H1 (cell line): ENCODE results near the gene CCDC24. TPM values are rescaled to one million over a fixed set of nuclear protein-coding genes. Genes with fewer than 3 reads are reported as not detected.

Source experiments
- CTCF ChIA-PET: fragments of 300-600 bp; sonication (Branson Sonifier 250); formaldehyde crosslinking; loops from one replicate; lab custom pipeline; 2021; ENCODE audit not compliant: partially characterized antibody; lab: Charles Lee
- POLR2A ChIA-PET: fragments of 300-600 bp; sonication (Branson Sonifier 250); formaldehyde crosslinking; loops from one replicate; lab custom pipeline; 2021; ENCODE audit warnings: inconsistent platforms; ENCODE audit not compliant: partially characterized antibody; lab: Charles Lee
- DNase-seq, 2 experiments: peaks; one replicate each; pipeline versions ENCODE4 v3.0.0 to v3.0.0-alpha.2; 2010 to 2022; ENCODE audit warnings: low spot score in 2 of 2, low read depth in 1 of 2, mixed read lengths in 1 of 2
- FAIRE-seq: peaks from 2 replicates; lab custom pipeline; 2011; peaks lifted over from hg19 to GRCh38; lab: Jason Lieb, UNC
- H2AFZ ChIP-seq: 2 replicates; pipeline ENCODE4 v1.8.1; 2012; ENCODE audit warnings: low read length, inconsistent platforms
- H2AK5ac ChIP-seq: 2 replicates; pipeline ENCODE4 v1.6.1; 2013; ENCODE audit warnings: low read depth, low read length
- H2BK120ac ChIP-seq: replicated peaks from 2 replicates; pipeline ENCODE3; 2013; ENCODE audit warnings: low read depth, low read length, inconsistent platforms
- H2BK12ac ChIP-seq: 2 replicates; pipeline ENCODE4 v1.6.1; 2013; ENCODE audit warnings: low read depth, low read length
- H2BK15ac ChIP-seq: 2 replicates; pipeline ENCODE4 v1.6.1; 2013; ENCODE audit warnings: low read length
- H2BK20ac ChIP-seq: 2 replicates; pipeline ENCODE4 v1.6.1; 2013; ENCODE audit warnings: low read length
- H2BK5ac ChIP-seq: 2 replicates; pipeline ENCODE4 v1.6.1; 2013; ENCODE audit warnings: low read depth, low read length
- H3K14ac ChIP-seq: 2 replicates; pipeline ENCODE4 v1.6.1; 2013; ENCODE audit warnings: inconsistent platforms; ENCODE audit not compliant: insufficient read length
- H3K18ac ChIP-seq: 2 replicates; pipeline ENCODE4 v1.6.1; 2013; ENCODE audit warnings: low read length; ENCODE audit errors: extremely low read depth
- H3K23ac ChIP-seq: 2 replicates; pipeline ENCODE4 v1.6.1; 2013; ENCODE audit warnings: inconsistent platforms; ENCODE audit not compliant: insufficient read length
- H3K23me2 ChIP-seq: 2 replicates; pipeline ENCODE4 v1.6.1; 2013; ENCODE audit warnings: low read depth, low read length
- H3K27ac ChIP-seq: 2 replicates; pipeline ENCODE4 v1.6.1; 2011; ENCODE audit warnings: low read depth, low read length, inconsistent platforms
- H3K27me3 ChIP-seq, 4 experiments: replicated peaks in 1 of 4; 1 replicate in 1 of 4; 2 replicates in 3 of 4; pipeline versions ENCODE4 v1.6.1 to v1.8.1; 2011 to 2013; ENCODE audit warnings: low read length in 3 of 4, mild to moderate bottlenecking in 3 of 4, inconsistent platforms in 2 of 4, mixed read lengths in 2 of 4, moderate library complexity in 1 of 4; ENCODE audit not compliant: control insufficient read depth in 3 of 4, insufficient read depth in 3 of 4; ENCODE audit errors: extremely low read depth in 1 of 4
- H3K36me3 ChIP-seq, 4 experiments: 2 replicates each; pipeline versions ENCODE4 v1.6.1 to v1.8.1; 2011 to 2013; ENCODE audit warnings: mild to moderate bottlenecking in 4 of 4, low read length in 3 of 4, moderate library complexity in 2 of 4, control low read depth in 1 of 4, inconsistent platforms in 1 of 4; ENCODE audit not compliant: insufficient read depth in 4 of 4, control insufficient read depth in 2 of 4
- H3K4ac ChIP-seq: replicated peaks from 2 replicates; pipeline ENCODE3; 2013; ENCODE audit warnings: low read length, low read depth, mixed read lengths, inconsistent platforms; ENCODE audit not compliant: insufficient read length
- H3K4me1 ChIP-seq, 4 experiments: replicated peaks in 1 of 4; 1 replicate in 1 of 4; 2 replicates in 3 of 4; pipeline versions ENCODE4 v1.6.1 to v1.8.1; 2011 to 2013; ENCODE audit warnings: low read length in 3 of 4, inconsistent platforms in 2 of 4, mixed read lengths in 1 of 4; ENCODE audit not compliant: insufficient read depth in 4 of 4, control insufficient read depth in 3 of 4
- H3K4me2 ChIP-seq, 2 experiments: 2 replicates each; pipeline versions ENCODE4 v1.6.1 to v1.8.1; 2011 to 2013; ENCODE audit warnings: low read depth in 2 of 2, low read length in 2 of 2, control low read depth in 1 of 2, inconsistent platforms in 1 of 2, mild to moderate bottlenecking in 1 of 2; ENCODE audit not compliant: insufficient read depth in 1 of 2
- H3K4me3 ChIP-seq, 4 experiments: fragments of 200-600, 300-600 bp in 1 of 4; sonication (generic), shearing (Covaris generic), sonication (Bioruptor Twin) in 1 of 4; 2 replicates each; pipeline versions ENCODE4 v1.5.1 to v1.8.1; 2011 to 2016; ENCODE audit warnings: low read length in 4 of 4, low read depth in 3 of 4, control low read depth in 2 of 4, inconsistent platforms in 2 of 4, mild to moderate bottlenecking in 2 of 4, mixed read lengths in 1 of 4, moderate library complexity in 1 of 4; ENCODE audit not compliant: insufficient read depth in 2 of 4; ENCODE audit errors: extremely low read depth in 1 of 4
- H3K56ac ChIP-seq: replicated peaks from 2 replicates; pipeline ENCODE3; 2013; ENCODE audit warnings: low read depth, mild to moderate bottlenecking, mixed read lengths, low read length, inconsistent platforms; ENCODE audit not compliant: insufficient read length
- H3K79me1 ChIP-seq: 2 replicates; pipeline ENCODE4 v1.6.1; 2013; ENCODE audit warnings: low read depth, low read length, control low read depth
- H3K79me2 ChIP-seq, 2 experiments: 2 replicates each; pipeline versions ENCODE4 v1.6.1 to v1.8.1; 2012 to 2013; ENCODE audit warnings: low read length in 2 of 2, mild to moderate bottlenecking in 2 of 2, inconsistent platforms in 1 of 2; ENCODE audit not compliant: insufficient read depth in 2 of 2, control insufficient read depth in 1 of 2
- H3K9ac ChIP-seq, 4 experiments: replicated peaks in 1 of 4; 1 replicate in 1 of 4; 2 replicates in 3 of 4; pipeline versions ENCODE4 v1.6.1 to v1.8.1; 2011 to 2013; ENCODE audit warnings: low read depth in 3 of 4, low read length in 3 of 4, control low read depth in 2 of 4, mild to moderate bottlenecking in 2 of 4, moderate library complexity in 2 of 4, inconsistent platforms in 1 of 4; ENCODE audit errors: extremely low read depth in 1 of 4
- H3K9me3 ChIP-seq, 2 experiments: 2 replicates each; pipeline versions ENCODE4 v1.6.1 to v1.8.1; 2012 to 2013; ENCODE audit warnings: mild to moderate bottlenecking in 2 of 2, moderate library complexity in 2 of 2, control low read depth in 1 of 2, inconsistent platforms in 1 of 2, low read depth in 1 of 2, low read length in 1 of 2, mixed read lengths in 1 of 2; ENCODE audit not compliant: insufficient read depth in 2 of 2
- H4K20me1 ChIP-seq, 2 experiments: replicated peaks in 1 of 2; 2 replicates each; pipeline versions ENCODE3 to v1.8.1; 2011 to 2013; ENCODE audit warnings: inconsistent platforms in 2 of 2, low read length in 2 of 2, mild to moderate bottlenecking in 1 of 2; ENCODE audit not compliant: insufficient read depth in 2 of 2, control insufficient read depth in 1 of 2
- H4K5ac ChIP-seq: 2 replicates; pipeline ENCODE4 v1.6.1; 2013; ENCODE audit warnings: low read length, low read depth, mixed read lengths, inconsistent platforms; ENCODE audit not compliant: insufficient read length
- H4K8ac ChIP-seq: 2 replicates; pipeline ENCODE4 v1.8.0; 2013; ENCODE audit warnings: mild to moderate bottlenecking, moderate library complexity, low read length, inconsistent platforms; ENCODE audit not compliant: insufficient read depth; ENCODE audit errors: extremely low read depth
- H4K91ac ChIP-seq: replicated peaks from 2 replicates; pipeline ENCODE3; 2013; ENCODE audit warnings: low read length, mixed read lengths, inconsistent platforms; ENCODE audit not compliant: insufficient read length
- CHD2 ChIP-seq: IDR thresholded peaks from 2 replicates; pipeline ENCODE4 v1.6.1; 2012; ENCODE audit warnings: low read length, improper control_type of control experiment
- EGR1 ChIP-seq: IDR thresholded peaks from 2 replicates; pipeline ENCODE4 v1.6.1; 2011; ENCODE audit warnings: low read depth, low read length, borderline replicate concordance
- EP300 ChIP-seq, 2 experiments: IDR thresholded peaks; 1 replicate in 1 of 2; 2 replicates in 1 of 2; pipeline ENCODE4 v1.6.1; 2011 to 2012; ENCODE audit warnings: low read depth in 2 of 2, low read length in 2 of 2, mild to moderate bottlenecking in 2 of 2, borderline replicate concordance in 1 of 2, inconsistent platforms in 1 of 2, moderate library complexity in 1 of 2
- FOSL1 ChIP-seq: IDR thresholded peaks from 2 replicates; pipeline ENCODE4 v1.6.1; 2011; ENCODE audit warnings: mild to moderate bottlenecking, low read depth, low read length, moderate library complexity; ENCODE audit not compliant: insufficient read depth
- JUN ChIP-seq: IDR thresholded peaks from 2 replicates; pipeline ENCODE4 v1.6.1; 2011; ENCODE audit warnings: low read depth, mild to moderate bottlenecking, improper control_type of control experiment, low read length
- KDM4A ChIP-seq: IDR thresholded peaks from one replicate; pipeline ENCODE4 v1.7.1; 2012; ENCODE audit warnings: low read depth, mild to moderate bottlenecking, moderate library complexity, low read length, inconsistent platforms; ENCODE audit not compliant: severe bottlenecking
- PHF8 ChIP-seq: fragments of 200-600 bp; sonication (generic); conservative IDR thresholded peaks from 2 replicates; pipeline ENCODE4 v1.7.1; 2012; ENCODE audit warnings: low read depth, mild to moderate bottlenecking, inconsistent platforms, low read length, moderate library complexity
- RBBP5 ChIP-seq: IDR thresholded peaks from 2 replicates; pipeline ENCODE4 v1.7.1; 2012; ENCODE audit warnings: low read depth, mild to moderate bottlenecking, inconsistent platforms, low read length, moderate library complexity, borderline replicate concordance
- RFX5 ChIP-seq: IDR thresholded peaks from 2 replicates; pipeline ENCODE4 v1.6.1; 2011; ENCODE audit warnings: low read depth, low read length, improper control_type of control experiment, borderline replicate concordance
- SIN3A ChIP-seq, 2 experiments: IDR thresholded peaks in 1 of 2; conservative IDR thresholded peaks in 1 of 2; 2 replicates each; pipeline ENCODE4 v1.6.1; 2011 to 2012; ENCODE audit warnings: low read length in 2 of 2, improper control_type of control experiment in 1 of 2, low read depth in 1 of 2, mild to moderate bottlenecking in 1 of 2
- SIRT6 ChIP-seq: IDR thresholded peaks from one replicate; pipeline ENCODE4 v1.7.1; 2012; ENCODE audit warnings: low read length, inconsistent platforms
- SP1 ChIP-seq: IDR thresholded peaks from 2 replicates; pipeline ENCODE4 v1.6.1; 2011; ENCODE audit warnings: low read depth, low read length
- SP2 ChIP-seq: IDR thresholded peaks from 2 replicates; pipeline ENCODE4 v1.6.1; 2012; ENCODE audit warnings: mild to moderate bottlenecking, low read length, inconsistent platforms
- TAF7 ChIP-seq: optimal IDR thresholded peaks from 2 replicates; pipeline ENCODE3; 2011; ENCODE audit warnings: low read depth, mild to moderate bottlenecking, inconsistent platforms, low read length, moderate library complexity, borderline replicate concordance
- WGBS, 2 experiments: shearing (Covaris generic) in 1 of 2; methylation state at CpG; one replicate each; pipeline versions ENCODE4 v1.1.6 to v1.1.7; 2013 to 2015; ENCODE audit warnings: low lambda C conversion rate in 2 of 2, mixed read lengths in 2 of 2, inconsistent platforms in 1 of 2, low coverage in 1 of 2, missing lambda C conversion rate in 1 of 2; ENCODE audit not compliant: insufficient replicate concordance in 2 of 2, insufficient coverage in 1 of 2, insufficient read length in 1 of 2; ENCODE audit errors: extremely low coverage in 1 of 2, missing lambda C conversion rate in 1 of 2; 5-methylcytosine and 5-hydroxymethylcytosine counted together
- polyA plus RNA-seq, 7 experiments: library from polyadenylated mRNA; depleted of rRNA in 3 of 7; stranded (reverse) in 5 of 7; unstranded in 2 of 7; fragments of >200 nt in 5 of 7; fragments of 200-250 nt in 2 of 7; gene quantifications; 1 replicate in 5 of 7; 2 replicates in 1 of 7; 4 replicates in 1 of 7; pipeline versions ENCODE4 v1.2.1 to v1.2.3, GENCODE V29; 2011 to 2013; ENCODE audit warnings: missing spikeins in 2 of 7, mixed read lengths in 2 of 7
- total RNA-seq: library from RNA; stranded (reverse); fragmentation: NEBNext Ultra II Directional; extraction: Animal tissue kit (Norgen Biotek cat#: 25700); gene quantifications from 2 replicates; pipeline ENCODE4 v1.2.1, GENCODE V29; 2021

Gene CCDC24
- total and polyA plus RNA-seq, 2 of the 8 experiments (the other 6 are each of a cell fraction or from before 2014, with no cell fraction given), result 11.2 to 11.4 TPM

GRCh38 chr1:44040846-44041245, 49.4 kb downstream of the CCDC24 start:
- Histone ChIP-seq H2BK12ac (no peak overlapping the region), H3K79me1 (no peaks in the 10 kb centered on the region), H2BK20ac (no peak overlapping the region), H3K27ac (no peak overlapping the region), H2AFZ (no peak overlapping the region), H4K8ac (no peak overlapping the region), H3K9ac (no peak overlapping the region), H4K5ac (no peak overlapping the region), H3K23me2 (no peaks in the 10 kb centered on the region), H3K36me3 (no peaks in the 10 kb centered on the region), H3K9me3 (no peaks in the 10 kb centered on the region), H4K20me1 (no peaks in the 10 kb centered on the region), H2BK120ac (no peak overlapping the region), H3K18ac (no peak overlapping the region), H3K23ac (no peak overlapping the region), H3K4me3 (no peak overlapping the region), H2BK5ac (no peak overlapping the region), H2AK5ac (no peak overlapping the region), H3K4me2 (no peak overlapping the region), H3K56ac (no peak overlapping the region), H3K14ac (no peak overlapping the region), H4K91ac (no peak overlapping the region), H3K79me2 (no peaks in the 10 kb centered on the region), H3K4me1 (peaks cover 2 to 9% (median 5%) of the 10 kb centered on the region in 4 experiments; a peak in 5 of 7 replicates), H3K27me3 (peaks cover 0 to 5% (median 0%) of the 10 kb centered on the region in 4 experiments; a peak in 3 of 7 replicates), H2BK15ac (no peak overlapping the region), H3K4ac (no peak overlapping the region)
- DNase-seq (no peak), FAIRE-seq (no peak)
- ChIA-PET POLR2A (interaction anchor here (1.2 to 3.9 kb wide), 3 partner anchors 8 to 43 kb away, joined by 3 to 18 read pairs (median 3); partner anchors contain the start of gene SLC6A9), CTCF (interaction anchor here (0.7 to 16.4 kb wide), 8 partner anchors 6 to 106 kb away, joined by 3 to 478 read pairs (median 3); partner anchors contain the start of genes CCDC24 and SLC6A9)
- 83% methylated on average over 4 of the region's 4 CpGs; no CpG with 5 or more reads in 1 of the 2 experiments for WGBS, 2 experiments
- TF ChIP-seq FOSL1, result no peak
- TF ChIP-seq EP300 (IDR thresholded peaks at IDR 0.05; ENCODE audit: borderline replicate concordance in 1 of 2, low read depth in 2 of 2, low read length in 2 of 2), result no peak
- no peak for TF ChIP-seq SP1
- no peak for TF ChIP-seq EGR1
- TF ChIP-seq SIN3A (conservative IDR thresholded peaks at IDR 0.05 in 1 of 2, IDR thresholded peaks at IDR 0.05 in 1 of 2; ENCODE audit: low read depth in 1 of 2, low read length in 2 of 2), result no peak
- no peak for TF ChIP-seq JUN
- TF ChIP-seq RFX5, result no peak
- no peak for TF ChIP-seq CHD2
- TF ChIP-seq PHF8, result no peak
- no peak for TF ChIP-seq RBBP5
- no peak for TF ChIP-seq KDM4A
- no peak for TF ChIP-seq SP2
- TF ChIP-seq SIRT6, result no peak
- no peak for TF ChIP-seq TAF7
